Brain pericyte (primary cell): Measurements from ENCODE around the gene SLC38A11.
"Not testable (repeated sequence)": the region's sequence is repeated elsewhere in the genome, so short reads cannot be mapped to it uniquely, and the experiment has no call there.

ENCODE experiments used
- DNase-seq: peaks from one replicate; pipeline ENCODE4 v3.0.0-alpha.2; 2012; ENCODE audit warnings: low read depth, low spot score

SLC38A11 gene

GRCh38 chr2:164879901-164880535, 75.3 kb downstream of the SLC38A11 start:
- DNase-seq = no peak

DNA sequence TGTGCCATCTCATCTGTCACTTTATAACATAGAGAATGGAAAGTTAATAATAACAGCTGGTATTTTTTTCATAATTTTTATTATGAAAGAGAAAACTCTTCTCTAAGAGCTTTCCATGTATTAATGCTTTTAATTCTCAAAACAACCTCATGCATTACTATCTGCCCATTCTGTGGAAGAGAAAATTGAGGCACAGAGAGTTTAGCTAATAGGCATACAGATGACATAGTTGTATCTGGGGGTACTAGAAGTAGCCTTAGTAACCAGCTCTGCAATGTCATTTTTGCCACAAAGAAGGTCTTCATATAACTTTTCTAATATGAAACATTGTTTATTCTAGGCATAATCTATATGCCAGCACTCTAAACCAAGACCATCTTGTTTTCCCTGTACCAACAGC, 77.4 kb downstream of the SLC38A11 start:
- DNase-seq = no peak

- DNase-seq = no peak
Observed at GRCh38 chr2:164877169-164877568, 78.2 kb downstream of the SLC38A11 start.

DNA sequence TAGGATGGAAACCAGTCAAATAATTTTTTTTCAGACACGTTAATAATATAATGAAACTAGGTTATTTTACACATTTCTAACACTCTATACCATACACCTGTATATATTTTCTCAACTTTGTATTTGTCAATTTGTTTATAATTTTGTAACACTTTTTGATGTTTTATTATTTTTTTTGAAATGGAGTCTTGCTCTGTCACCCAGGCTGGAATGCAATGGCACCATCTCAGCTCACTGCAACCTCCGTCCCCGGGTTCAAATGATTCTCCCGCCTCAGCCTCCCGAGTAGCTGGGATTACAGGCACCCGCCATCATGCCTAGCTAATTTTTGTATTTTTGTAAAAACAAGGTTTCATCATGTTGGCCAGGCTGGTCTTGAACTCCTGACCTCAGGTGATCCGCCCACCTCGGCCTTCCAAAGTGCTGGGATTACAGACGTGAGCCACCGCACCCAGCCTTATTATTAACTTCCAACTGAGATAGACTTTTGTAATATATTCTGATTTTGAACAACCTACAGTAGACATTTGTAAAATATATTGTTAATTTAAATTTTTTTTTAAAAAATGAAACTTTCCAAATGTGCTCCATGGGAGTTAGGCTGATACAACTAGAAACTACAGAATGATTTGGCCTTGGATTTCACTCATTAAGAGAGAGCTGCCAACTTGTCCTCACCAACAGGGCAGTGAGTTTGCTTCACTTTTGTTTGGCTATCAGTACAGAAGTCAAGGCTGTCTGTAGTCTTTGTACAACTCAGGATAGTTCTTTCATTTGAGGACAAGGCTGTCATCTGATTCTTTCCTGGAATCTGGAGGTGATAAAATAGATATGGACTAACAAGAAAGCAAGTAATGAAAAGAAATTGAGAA, 79.8 kb downstream of the SLC38A11 start:
- DNase-seq = no peak

DNA sequence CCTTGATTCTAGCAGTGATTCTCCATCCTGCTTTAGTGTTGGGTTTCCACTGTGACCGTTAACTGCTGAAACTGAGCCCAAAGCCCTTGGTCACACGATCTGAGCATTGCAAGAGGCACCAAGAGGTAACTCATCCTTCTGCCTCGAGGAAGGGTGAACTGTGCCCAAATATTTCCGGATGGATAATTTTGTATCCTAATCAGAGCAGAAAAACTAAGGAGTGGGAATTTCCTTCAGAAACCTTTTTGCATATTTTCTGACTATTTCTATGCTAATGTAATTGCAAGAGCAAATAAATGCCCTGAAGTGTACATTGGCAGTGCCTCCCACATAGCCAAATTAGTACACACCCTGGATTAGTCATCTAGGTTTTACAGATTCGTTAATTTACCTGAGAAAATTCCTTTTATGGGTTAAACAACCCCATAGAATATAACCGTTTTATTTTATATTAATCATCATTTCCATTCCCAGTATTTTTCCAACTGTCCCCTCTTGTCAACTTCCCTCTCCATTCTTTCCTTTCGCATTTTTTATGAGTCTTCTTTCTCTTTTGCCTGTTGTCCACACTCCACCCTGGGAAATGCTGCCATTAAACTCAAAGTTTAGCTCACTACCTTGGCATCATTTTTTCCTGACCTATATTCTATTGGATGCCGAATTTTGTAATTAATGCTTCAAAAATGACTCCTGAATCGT, 82.0 kb downstream of the SLC38A11 start:
- no peak for DNase-seq

DNA sequence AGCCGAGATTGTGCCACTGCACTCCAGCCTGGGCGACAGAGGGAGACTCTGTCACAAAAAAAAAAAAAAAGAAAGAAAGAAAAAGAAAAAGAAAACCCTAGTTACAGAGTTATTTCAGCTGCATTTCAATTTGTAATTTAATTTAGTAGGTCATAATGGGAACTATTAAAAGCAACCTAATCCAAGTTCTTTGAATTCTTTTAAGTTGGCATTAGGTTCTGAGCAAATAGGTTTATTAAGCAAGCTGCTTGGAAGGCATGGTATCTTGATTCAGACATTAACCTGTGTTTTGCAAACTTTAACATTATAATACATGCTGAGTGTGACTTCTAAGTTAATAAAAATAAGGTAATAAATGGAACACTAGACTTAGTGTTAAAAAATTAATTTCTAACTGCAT, 83.9 kb downstream of the SLC38A11 start:
- DNase-seq = no peak

DNA sequence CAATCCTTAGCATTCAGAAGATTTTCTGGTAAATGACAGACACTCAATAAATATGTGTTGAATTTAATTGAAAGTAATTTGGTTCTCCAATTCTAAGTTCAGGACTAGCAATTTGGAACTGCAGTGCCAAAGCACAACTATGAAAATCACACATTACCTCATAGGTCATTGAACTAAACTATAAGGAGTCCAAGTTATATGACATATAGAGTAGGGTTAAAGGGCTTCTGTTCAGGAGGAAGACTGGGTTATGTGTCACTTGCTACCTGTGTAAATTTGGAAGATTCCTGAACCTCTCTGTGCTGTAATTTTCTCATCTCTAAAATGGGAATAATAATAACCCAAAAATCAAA, 85.9 kb downstream of the SLC38A11 start:
- no peak for DNase-seq

GRCh38 chr2:164868563-164869419, 86.5 kb downstream of the SLC38A11 start:
- peak; percentile 20 for DNase-seq

- DNase-seq = no peak
Observed at GRCh38 chr2:164867779-164868397, 87.4 kb downstream of the SLC38A11 start.

DNA sequence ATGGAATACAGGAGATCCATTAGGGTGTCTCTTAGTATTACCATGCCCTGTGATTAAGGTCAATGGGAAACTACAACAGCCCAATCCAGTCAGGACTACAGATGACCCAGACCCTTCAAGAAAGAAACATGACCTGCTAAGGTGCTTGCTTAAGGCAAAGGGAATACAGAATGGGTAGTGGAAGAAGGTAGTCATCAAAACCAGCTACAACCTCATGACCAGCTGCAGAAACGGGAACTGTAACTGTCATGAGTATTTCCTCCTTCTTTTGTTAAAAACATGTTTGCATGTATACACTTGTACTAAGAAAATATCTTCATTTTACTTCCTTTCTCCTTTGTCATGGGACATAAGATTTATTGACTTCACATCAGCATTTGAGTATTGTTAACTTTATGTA, 88.9 kb downstream of the SLC38A11 start:
- not testable (repeated sequence) for DNase-seq

DNA sequence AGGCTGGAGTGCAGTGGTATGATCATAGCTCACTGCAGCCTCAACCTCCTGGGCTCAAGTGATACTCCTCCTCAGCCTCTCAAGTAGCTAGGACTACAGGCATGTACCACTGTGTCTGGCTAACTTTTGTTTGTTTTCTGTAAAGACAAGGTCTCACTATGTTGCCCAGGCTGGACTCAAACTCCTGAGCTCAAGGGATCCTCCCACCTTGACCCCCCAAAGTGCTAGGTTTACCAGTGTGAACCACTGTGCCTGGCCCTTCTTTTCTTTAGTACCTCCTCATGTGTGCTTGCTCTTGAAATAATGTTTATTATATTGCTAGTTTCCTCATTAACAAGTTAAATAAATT, 94.7 kb downstream of the SLC38A11 start:
- DNase-seq = no peak

DNA sequence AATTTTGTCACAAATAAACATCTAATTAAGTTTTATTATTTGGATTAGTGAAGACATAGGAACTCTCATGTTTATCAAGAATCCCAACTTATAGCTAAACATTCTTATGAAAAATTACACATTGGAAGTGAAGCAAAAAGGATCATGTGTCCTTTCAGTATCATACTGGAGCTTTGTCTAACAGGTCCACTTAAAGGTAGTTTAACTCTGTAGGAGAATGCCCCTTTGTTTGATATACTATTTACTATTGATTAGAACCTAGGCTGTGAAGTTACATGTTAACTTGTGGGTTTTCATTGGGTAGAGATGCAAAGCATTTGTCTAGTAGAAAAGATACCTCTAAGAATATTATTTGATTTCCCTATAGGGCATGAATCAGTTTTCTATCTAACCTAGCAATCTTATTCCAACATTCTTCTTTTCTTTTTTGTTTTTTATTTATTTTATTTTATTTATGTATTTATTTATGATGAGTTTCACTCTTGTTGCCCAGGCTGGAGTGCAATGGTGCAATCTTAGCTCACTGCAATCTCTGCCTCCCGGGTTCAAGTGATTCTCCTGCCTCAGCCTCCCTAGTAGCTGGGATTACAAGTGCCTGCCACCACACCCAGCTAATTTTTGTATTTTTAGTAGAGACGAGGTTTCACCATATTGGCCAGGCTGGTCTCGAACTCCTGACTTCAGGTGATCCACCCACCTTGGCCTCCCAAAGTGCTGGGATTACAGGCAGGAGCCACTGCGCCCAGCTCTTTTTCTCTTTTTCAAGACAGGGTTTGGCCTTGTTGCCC, 95.2 kb downstream of the SLC38A11 start:
- not testable (repeated sequence) for DNase-seq

- DNase-seq = no peak
Observed at GRCh38 chr2:164859251-164859818, 96.0 kb downstream of the SLC38A11 start.

GRCh38 chr2:164852086-164852485, 103.2 kb downstream of the SLC38A11 start:
- no peak for DNase-seq

GRCh38 chr2:164850235-164850634, 105.1 kb downstream of the SLC38A11 start:
- DNase-seq = no peak

- no peak for DNase-seq
Observed at GRCh38 chr2:164849506-164849905, 105.8 kb downstream of the SLC38A11 start.

DNA sequence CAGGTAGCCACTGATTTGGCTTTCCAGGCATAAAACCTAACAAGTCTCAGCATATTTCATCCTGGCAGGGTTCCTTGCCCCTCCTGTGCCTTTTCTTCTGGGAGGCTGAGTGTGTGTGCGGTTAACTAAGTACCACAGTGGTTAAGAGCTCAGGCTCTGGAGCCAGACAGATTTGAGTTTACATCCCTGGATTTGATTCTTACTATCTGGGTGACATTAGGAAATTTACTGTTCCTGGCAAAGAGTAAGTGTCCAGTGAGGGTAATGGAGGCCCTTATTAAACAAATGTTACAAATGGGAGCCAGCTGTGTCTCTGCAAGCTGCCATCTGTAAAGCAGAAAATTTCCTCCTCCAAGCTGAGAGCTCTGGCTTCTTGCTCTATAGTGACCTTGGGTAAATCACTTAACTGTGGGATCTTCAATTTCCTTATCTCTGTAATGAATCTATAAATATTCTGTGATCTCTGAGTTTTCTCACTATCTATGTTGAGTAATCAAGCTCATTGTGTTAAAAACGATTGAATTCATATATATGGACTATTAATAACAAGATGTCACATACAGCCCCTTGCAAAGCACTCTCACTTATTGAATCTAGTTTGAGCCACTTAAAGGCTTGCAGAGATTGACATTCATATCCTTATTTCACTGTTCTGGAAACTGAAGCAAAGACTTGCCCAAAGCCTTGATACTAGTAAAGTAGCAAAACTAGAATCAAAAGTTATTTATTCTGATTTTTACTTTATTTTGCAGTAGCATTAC, 107.2 kb downstream of the SLC38A11 start:
- DNase-seq = no peak

GRCh38 chr2:164847291-164847690, 108.0 kb downstream of the SLC38A11 start:
- DNase-seq = no peak

DNA sequence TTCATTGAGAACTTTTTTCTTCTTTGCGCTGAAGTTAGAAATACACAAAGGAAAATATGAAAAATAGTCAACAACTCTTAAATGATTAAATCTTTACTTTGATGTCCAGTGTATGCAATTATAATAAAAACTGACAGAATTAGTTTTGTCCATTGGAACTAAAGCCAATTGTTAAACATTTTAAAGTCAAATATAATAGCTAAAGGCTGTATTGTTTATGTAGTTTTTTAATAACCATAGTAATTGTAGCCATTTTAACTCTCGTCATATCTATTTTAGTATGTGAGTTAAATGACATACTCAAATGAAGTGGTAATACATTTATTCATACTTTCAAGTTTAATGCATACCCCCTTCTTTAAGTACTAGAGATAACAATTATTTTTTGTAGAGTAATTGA, 109.0 kb downstream of the SLC38A11 start:
- no peak for DNase-seq
